ENCODE data around the gene ARHGAP6.
"Not testable (repeated sequence)": the region's sequence is repeated elsewhere in the genome, so short reads cannot be mapped to it uniquely, and the experiment has no call there.

ARHGAP6 gene

GRCh38 chrX:11528623-11529022 is 137.1 kb downstream of the ARHGAP6 start:
- CTCF ChIA-PET = no interaction called here
- POLR2A ChIA-PET (ENCODE audit: low non-redundant PET) = no interaction called here
- DNase-seq (ENCODE audit: low spot score) = no peak
- no peak overlapping the region for H3K27ac ChIP-seq
- no peak for TF ChIP-seq CTCF (conservative IDR thresholded peaks at IDR 0.05; ENCODE audit: low read depth)

GRCh38 chrX:11525685-11526084 is 140.0 kb downstream of the ARHGAP6 start:
- DNase-seq (ENCODE audit: low spot score) = no peak
- H3K27ac ChIP-seq = no peak overlapping the region
- CTCF ChIA-PET = no interaction called here
- POLR2A ChIA-PET (ENCODE audit: low non-redundant PET) = no interaction called here
- TF ChIP-seq CTCF (conservative IDR thresholded peaks at IDR 0.05; ENCODE audit: low read depth) = no peak

- CTCF ChIA-PET; DNase-seq (ENCODE audit: low spot score); POLR2A ChIA-PET (ENCODE audit: low non-redundant PET); H3K27ac ChIP-seq: not testable (repeated sequence)
These were observed 146.5 kb downstream of the ARHGAP6 start for GRCh38 chrX:11519234-11519633.

- TF ChIP-seq CTCF (conservative IDR thresholded peaks at IDR 0.05; ENCODE audit: low read depth) = no peak
- POLR2A ChIA-PET (ENCODE audit: low non-redundant PET) = no interaction called here
- CTCF ChIA-PET = no interaction called here
These were observed 155.9 kb downstream of the ARHGAP6 start for GRCh38 chrX:11509786-11510185.

GRCh38 chrX:11504234-11504633 is 161.5 kb downstream of the ARHGAP6 start:
- TF ChIP-seq CTCF (conservative IDR thresholded peaks at IDR 0.05; ENCODE audit: low read depth) = no peak
- ChIA-PET CTCF (no interaction called here), POLR2A (ENCODE audit: low non-redundant PET) (no interaction called here)
- no peak for DNase-seq (ENCODE audit: low spot score)
- H3K27ac ChIP-seq = no peak overlapping the region

More at GRCh38 chrX:11509786-11510185, 155.9 kb downstream of the ARHGAP6 start:
- DNase-seq (ENCODE audit: low spot score) = no peak
- no peak overlapping the region for H3K27ac ChIP-seq

GRCh38 chrX:11499076-11500044 is 166.4 kb downstream of the ARHGAP6 start:
- no peak for TF ChIP-seq CTCF (conservative IDR thresholded peaks at IDR 0.05; ENCODE audit: low read depth)
- DNase-seq (ENCODE audit: low spot score) = no peak
- ChIA-PET POLR2A (ENCODE audit: low non-redundant PET) (no interaction called here), CTCF (no interaction called here)
- H3K27ac ChIP-seq = no peak overlapping the region

- CTCF ChIA-PET; H3K27ac ChIP-seq; POLR2A ChIA-PET (ENCODE audit: low non-redundant PET); DNase-seq (ENCODE audit: low spot score): not testable (repeated sequence)
These were observed 174.3 kb downstream of the ARHGAP6 start for GRCh38 chrX:11491375-11491774.
